SH-SY5Y (cell line): ENCODE results near the gene MYD88.

Experiments
- GATA2 ChIP-seq: IDR thresholded peaks from 2 replicates; pipeline ENCODE4 v1.6.1; 2011; ENCODE audit warnings: mild to moderate bottlenecking, low read depth, low read length
- GATA3 ChIP-seq: IDR thresholded peaks from 2 replicates; pipeline ENCODE4 v1.6.1; 2011; ENCODE audit warnings: low read depth, mild to moderate bottlenecking, low read length, moderate library complexity

- no peak for TF ChIP-seq GATA2
- TF ChIP-seq GATA3: no peak
Measured at GRCh38 chr3:38110314-38111050, 28.0 kb upstream of the MYD88 start.
